ENCODE measurements around the gene NFATC1. TPM values are rescaled to one million over a fixed set of nuclear protein-coding genes. Genes with fewer than 3 reads are reported as not detected.
"Not testable (repeated sequence)": the region's sequence is repeated elsewhere in the genome, so short reads cannot be mapped to it uniquely, and the experiment has no call there.

NFATC1 gene
- total RNA-seq, 1 donor from 2014 or later, result 18.6 TPM

DNA sequence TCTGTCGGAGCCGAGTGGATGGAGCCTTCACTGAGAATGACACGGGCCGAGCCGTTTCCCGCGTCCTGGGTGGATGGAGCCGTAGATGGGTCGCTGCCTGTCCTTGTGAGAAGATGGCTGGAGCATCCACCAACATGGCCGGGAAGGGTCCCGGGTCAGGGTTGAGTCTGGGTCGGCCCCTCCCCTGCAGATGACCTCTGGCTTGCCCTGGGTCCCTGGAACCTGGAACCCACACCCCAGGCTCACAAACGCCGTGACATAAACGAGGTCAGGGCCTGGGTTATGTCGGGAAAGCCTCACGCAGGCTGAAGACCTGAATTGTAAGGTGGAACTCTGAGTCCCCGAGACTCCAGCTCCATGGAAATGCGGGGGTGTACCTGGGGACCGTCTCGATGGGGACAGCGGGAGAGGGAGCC is 94.9 kb downstream of the NFATC1 start:
- no peak for DNase-seq

DNA sequence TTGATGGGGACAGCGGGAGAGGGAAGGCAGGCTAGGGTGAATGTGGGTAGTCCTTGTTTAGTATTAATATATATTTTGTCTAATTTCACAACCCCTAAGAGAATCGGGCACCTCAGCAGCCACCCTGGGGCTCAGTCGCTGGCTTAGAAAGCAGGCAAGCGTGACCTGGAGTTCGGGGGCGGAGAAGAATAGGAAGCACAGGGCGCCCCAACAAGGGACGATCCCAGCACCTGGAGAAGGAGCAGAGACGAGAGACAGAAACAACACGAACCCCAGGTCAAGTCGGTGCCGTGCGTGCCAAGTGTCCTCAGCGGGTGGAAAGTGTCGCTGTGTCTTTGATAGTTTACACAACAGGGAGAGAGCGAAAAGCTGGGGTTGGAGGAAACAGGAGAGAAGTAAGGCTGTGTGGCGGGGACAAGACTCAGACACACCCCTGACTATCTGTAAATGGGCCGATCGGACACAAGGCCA is 95.4 kb downstream of the NFATC1 start:
- no peak for DNase-seq

DNA sequence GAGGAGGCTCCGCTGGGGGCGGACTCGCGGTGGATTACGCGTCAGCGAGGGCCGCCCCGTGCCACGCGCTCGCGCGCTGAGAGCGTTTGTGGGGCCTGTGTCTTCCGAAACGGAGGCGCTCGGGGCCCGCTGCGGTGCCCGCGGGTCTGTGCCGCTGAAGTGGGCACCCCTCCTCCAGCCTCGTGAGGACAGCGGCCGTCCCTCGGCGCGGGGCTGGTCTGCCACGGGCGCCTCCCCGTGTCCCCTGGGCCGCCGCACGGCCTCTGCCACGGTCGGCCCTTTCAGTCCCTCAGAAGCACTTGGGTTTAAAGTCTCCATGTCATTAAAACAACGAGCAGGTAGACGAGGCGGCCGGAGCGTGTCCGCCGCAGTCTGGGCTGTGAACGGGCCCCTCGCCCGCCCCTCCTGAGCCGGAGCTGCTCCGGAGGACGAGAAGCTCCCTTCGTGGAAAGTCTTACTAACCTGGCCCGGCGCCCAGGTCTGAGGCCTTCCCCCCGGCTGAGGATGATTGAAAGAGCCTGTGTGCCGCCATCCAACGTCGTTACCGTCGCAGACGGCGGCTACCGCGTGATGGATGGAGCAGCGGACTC is 97.6 kb downstream of the NFATC1 start:
- peak; percentile 57 for DNase-seq

DNA sequence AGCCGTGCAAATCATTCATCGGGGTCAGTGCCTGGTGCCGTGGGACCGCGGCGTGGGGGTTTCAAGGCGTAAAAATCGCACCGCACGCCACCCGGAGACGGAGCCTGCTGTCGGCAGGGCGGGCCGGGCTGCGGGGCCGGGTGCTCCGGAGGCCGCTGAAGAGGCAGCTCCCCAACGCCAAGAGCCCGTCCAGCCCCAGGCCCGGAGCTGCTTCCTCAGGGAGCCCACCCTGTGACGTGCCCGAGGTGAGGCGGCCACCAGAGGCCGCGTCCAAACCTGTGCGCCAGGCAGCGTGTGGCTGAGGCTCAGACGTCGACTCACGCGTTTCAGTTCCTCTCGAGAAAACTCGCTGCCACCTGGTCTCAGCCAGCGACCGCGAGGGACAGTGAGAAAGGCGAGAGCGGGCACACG is 98.1 kb downstream of the NFATC1 start:
- no peak for DNase-seq

DNA sequence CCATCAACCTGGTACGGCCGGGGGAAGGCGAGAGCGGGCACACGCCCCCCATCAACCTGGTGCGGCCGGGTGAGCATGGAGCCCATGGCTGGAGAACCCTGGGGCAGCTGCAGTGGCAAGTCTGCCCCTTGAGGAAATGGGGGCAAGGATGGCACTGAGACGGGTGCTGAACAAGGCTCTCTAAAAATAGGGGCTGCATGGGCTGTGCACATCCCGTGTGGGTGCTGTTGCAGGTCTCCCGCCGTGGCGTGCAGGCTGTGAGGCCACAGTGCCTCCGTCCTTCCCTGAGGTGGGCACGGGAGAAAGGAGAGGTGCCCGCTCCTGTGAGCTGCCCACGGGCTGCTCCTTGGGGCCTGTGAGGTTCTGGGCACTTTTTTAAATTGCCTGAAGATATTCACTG is 99.2 kb downstream of the NFATC1 start:
- no peak for DNase-seq

DNA sequence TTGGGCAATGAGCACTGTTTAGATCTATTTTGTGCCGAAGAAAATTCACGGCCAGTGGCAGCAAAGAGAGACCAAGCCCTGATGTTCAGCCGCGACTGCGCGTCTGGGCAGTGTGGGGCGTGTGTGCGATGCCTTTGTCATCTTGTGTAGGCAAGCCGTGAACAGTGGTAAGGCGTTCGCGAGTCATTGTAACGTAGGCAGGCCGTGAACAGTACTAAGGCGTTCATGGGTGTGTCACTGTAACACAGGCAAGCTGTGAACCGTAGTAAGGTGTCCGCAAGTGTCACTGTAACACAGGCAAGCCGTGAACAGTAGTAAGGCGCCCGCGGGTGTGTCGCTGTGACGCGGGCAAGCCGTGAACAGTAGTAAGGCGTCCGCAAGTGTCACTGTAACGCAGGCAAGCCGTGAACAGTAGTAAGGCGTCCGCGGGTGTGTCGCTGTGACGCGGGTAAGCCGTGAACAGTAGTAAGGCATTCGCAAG is 99.9 kb downstream of the NFATC1 start:
- DNase-seq, result no peak

DNA sequence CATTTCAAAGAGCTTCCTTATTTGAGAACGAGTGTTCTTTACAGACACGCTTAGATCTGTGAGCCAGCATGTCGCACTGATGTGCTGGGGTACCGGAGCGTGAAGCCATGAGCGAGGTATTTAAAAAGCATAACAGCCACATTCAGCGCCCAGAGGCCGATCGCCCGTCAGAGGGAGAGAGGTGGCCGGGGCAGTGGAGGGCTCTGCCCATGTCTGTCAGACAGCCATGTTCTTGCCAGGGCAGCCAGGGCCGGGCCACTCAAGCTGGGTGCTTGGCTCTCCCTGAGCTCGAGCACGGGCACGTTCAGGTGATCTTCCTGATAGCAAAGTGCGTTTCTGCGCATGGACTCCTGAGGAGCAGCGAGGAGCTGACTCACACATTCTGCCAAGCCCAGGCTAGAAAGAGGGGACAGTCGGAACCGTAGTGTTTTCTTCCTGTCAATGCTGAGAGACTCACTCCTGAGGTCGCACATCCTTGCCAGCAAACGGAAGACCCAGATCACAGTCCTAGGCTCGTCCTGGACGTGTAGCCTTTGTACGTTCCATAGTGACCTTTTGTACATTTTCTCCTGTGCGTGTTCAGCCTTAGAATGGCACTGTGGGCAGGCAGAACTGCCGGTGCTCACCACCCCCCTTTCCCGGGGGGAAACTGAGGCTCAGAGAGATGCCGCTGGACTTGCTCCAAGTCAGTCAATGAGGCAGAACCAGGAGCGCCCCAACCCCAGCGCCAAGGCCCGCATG is 100.7 kb downstream of the NFATC1 start:
- DNase-seq, result no peak

DNA sequence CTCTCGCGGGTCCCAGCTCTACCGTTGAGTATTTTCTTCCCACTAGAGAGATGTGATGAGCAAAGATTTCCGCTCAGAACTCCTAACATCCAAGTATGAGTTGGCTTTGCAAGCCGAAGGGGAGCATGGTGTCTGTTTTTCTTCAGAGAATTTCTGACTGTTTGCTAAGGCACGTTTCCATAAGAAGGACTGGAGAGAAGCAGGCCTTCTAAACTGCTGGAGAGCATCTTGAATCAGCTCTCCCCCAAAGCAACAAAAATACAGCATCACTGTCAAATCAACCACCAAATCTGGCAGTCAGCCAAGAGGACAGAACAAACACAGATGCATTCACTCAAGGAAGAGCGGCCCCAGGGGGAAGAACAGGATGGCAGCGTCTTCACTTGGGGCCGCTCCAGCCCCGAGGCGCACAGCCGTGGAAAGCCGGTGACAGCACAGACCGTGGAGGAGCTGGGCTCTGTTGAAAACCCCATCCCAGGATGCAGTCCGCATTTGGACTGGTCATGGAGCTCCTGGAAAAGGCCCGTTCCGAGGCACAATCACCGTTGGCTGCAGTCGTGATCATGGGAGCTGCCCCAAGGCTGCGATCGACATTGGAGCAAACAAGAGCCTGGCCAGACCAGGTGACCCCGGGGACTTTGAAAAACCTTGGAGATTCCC is 101.4 kb downstream of the NFATC1 start:
- peak; percentile 91 for DNase-seq

DNA sequence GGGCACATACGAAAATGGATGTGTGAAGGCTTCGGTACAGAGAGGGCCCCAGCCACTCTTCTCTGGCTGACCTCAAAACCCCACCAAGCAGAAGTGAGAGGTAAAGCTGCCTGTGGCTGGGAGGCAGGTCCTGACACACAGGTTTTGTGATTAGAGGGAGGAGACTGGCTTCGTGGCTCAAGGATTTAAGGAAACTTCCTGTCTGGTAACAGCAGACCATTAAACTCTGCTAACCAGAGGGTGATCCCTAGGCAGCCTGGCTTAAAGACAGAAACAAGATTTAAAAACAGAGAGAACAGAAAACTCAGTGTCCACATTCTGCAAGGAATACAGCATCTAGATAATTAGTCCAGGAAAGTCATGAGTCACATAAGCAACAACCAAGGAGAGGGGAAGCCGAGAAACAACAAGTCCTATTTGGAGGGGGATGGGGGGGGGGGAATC is 101.9 kb downstream of the NFATC1 start:
- DNase-seq, result no peak

DNA sequence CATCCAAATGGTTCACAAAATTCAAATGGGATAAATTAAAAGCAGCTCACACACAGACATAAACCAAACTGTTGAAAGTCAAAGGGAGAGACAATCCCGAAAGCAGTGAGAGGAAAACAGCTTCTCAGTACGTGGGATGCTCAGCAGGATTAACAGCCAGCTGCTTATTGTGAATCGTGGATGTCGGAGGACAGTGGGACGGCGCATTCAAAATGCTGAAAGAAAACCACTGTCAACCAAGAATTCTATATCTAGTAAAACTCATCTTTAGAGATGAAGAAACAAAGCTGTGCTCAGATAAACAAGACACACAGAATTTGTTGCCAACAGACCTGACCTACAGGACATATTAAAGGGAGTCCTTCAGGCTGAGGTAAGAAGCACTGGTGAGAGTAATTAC is 102.9 kb downstream of the NFATC1 start:
- no peak for DNase-seq

DNA sequence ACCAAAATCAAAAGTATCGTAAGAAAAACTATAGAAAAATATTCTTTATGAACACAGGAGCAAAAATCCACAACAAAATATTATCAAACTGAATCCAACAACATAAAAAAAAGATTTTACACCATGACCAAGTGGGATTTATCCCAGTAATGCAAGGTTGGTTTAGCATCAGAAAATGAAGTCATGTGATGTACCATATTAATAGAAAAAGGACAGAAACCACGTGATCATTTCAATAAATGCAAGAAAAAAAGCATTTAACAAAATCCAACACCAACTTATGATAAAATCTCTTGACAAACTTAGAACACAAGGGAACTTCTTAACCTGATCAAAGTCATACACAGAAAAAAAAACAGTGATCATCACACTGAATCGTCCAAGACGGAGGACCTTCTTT is 105.3 kb downstream of the NFATC1 start:
- DNase-seq, result no peak

DNA sequence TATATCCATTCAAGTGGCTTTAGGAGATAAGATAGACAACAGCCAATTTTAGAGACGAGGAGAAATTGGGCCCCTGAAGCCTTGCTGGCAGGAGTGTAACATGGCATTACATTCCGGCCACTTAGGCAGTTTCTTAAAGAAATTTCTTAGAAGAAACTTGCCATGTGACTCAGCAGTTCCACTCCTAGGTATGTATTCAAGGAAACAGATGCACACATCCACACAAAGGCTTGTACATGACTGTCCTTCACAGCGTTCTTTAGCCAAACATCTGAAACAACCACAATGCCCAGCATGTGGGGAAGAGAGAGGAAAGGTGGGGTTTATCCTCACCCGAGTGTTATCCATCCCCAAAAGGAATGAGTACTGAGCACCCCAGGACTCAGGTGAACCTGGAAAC is 107.1 kb downstream of the NFATC1 start:
- DNase-seq, result no peak

DNA sequence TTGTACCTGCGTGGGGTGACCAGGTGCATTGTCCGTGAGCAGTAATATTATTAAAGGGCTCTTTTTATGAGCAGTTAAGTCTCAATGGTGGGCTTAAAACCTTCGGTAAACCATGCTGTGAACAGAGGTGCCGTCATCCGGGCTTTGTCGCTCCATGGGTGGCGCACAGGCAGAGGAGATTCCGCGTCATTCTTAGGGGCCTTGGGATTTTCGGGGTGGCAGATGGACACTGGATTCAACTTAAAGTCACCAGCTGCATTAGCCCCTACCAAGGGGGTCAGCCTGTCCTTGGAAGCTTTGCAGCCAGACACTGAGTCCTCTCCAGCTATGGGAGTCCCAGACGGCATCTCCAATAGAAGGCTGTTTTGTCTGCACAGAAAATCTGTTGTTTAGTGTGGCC is 107.7 kb downstream of the NFATC1 start:
- no peak for DNase-seq

DNA sequence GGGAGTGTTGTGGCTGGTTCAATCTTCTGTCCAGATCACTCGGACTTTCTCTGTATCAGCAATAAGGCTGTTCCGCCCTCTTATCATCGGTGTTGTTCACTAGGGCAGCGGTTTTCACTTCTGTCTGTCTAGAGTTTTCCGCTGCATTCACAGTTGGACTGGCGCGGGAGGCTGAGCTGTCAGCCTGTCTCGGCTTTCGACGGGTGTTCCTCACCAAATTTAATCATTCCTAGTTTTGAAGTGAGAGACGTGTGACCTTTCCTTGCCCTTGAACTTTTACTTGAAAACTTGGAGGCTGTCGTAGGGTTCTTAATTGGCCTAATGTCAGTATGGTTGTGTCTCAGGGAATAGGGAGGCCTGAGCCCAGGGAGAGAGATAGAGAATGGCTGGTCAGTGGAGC is 108.3 kb downstream of the NFATC1 start:
- no peak for DNase-seq

DNA sequence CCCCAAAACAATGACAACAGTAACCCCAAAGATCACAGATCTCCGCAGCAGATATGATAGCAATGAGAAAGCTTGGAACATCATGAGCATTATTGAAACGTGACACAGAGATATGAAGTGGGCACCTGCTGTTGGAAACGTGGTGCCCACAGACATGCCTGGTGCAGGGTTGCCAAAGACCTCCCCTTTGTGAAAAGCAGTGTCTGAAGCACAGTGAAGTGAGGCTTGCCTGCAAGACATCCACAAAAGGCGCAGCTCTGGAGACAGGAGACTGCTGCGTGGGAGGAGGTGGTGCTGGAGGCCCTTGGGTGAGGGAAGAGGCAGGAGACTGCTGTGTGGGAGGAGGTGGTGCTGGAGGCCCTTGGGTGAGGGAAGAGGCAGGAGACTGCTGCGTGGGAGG is 108.8 kb downstream of the NFATC1 start:
- not testable (repeated sequence) for DNase-seq

DNA sequence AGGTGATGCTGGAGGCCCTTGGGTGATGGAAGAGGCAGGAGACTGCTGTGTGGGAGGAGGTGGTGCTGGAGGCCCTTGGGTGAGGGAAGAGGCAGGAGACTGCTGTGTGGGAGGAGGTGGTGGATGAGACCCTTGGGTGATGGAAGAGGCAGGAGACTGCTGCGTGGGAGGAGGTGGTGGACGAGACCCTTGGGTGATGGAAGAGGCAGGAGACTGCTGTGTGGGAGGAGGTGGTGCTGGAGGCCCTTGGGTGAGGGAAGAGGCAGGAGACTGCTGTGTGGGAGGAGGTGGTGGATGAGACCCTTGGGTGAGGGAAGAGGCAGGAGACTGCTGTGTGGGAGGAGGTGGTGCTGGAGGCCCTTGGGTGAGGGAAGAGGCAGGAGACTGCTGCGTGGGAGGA is 109.7 kb downstream of the NFATC1 start:
- DNase-seq, result not testable (repeated sequence)

DNA sequence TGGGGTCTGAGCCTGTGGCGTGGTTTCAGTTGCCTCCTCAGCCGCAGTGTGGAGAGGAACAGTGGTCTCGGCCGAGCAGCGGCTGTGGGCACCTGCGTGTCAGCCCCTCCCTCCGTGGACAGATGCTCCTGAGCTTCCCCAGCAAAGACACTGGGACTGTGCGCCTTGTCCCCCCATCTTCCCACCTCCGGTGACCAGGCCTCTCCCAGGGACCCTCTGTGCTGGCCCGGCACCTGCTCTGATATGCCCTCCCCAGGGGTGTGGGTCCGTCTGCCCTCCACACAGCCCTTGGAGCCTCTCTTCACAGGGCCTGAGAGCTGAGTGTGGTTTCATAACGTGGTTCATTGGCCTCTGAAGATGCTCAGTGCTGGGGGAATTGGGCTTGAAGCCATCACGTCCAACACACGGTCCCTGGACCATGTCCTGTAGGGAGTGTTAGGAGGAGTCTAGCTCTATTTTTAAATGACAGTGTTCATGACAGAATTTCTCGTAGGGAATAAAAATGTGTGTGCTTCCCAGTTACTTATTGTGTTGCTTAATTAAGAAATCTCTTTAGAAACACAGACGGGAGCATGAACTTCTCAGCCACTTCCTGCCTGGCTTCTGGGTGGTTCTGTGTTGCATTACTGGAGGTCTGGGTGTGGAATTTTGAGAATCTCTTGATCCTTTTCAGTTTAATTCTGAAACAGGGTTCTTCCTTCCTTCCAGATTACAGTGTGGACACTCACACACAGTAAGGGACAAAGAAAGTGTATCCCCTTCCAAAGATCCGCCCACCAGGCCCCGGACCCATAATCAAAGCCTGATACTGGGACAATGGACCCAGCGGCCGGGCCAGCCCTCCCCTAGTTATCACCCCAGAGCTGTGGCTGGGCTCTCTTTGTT is 110.7 kb downstream of the NFATC1 start:
- DNase-seq, result no peak

DNA sequence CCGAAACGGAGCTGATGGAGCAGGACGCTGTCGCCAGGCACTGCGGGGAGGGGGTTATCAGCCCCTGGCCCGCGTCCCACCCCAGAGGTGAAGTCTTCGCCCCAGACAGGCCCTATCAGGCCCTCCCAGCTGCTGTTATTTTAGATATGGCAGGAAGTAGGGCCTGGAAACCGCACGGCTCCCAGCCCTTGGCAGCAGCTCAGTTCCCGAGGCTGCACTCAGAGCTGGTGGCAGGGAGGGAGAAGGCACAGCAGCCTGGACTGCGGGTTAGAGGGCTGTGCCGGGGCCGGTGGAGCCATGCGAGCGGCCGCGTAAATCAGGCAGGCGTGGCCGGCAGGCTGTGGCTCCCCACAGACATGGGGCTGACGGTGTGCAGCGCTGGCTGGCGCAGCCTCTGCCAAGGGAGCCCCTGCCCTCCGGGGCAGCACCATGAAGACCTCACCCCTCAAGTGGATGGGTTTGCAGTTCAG is 111.4 kb downstream of the NFATC1 start:
- DNase-seq, result peak; percentile 72

DNA sequence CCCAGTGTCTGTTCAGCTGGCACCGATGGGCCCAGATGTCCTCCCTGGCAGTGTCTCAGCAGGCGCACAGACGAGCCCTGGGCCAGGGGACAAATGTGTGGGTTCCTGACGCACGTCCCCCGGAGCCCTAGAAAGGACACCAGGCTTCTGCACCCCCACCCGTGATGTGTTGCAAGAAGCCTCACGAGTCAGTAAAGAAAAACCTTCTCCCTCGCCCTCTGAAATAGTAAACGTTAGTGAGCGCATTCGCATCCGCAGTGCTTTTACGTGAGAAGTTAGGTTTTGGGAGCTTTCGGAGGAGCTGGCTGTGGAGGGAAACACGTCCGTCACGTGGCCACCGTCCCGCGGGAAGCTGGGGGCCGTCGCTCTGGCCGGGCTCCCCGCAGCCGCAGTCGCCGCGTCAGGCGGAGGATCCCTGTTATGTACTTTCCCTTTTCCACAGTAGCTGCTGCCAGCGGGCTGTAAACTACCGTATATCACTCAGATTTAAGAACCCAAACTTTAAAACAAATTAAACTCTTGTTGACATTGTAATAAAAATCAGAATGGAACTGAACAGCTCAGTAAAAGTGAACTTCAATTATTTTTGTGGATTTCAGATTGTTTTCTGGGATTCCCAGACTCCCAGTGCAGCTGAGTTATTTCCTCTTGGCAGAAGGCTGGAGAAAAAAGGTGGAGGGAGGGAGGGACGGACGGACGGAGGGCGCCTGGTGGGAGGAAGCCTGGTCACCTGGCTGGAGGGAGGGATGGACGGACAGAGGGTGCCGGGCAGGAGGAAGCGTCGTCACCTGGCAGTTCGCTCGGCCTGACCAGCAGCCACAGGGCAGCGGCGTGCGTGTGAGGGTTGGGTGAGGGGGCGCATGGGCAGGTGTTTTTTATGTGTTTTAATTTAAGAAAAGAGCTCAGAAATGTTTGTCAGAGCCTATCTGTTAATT is 112.1 kb downstream of the NFATC1 start:
- peak; percentile 86 for DNase-seq

DNA sequence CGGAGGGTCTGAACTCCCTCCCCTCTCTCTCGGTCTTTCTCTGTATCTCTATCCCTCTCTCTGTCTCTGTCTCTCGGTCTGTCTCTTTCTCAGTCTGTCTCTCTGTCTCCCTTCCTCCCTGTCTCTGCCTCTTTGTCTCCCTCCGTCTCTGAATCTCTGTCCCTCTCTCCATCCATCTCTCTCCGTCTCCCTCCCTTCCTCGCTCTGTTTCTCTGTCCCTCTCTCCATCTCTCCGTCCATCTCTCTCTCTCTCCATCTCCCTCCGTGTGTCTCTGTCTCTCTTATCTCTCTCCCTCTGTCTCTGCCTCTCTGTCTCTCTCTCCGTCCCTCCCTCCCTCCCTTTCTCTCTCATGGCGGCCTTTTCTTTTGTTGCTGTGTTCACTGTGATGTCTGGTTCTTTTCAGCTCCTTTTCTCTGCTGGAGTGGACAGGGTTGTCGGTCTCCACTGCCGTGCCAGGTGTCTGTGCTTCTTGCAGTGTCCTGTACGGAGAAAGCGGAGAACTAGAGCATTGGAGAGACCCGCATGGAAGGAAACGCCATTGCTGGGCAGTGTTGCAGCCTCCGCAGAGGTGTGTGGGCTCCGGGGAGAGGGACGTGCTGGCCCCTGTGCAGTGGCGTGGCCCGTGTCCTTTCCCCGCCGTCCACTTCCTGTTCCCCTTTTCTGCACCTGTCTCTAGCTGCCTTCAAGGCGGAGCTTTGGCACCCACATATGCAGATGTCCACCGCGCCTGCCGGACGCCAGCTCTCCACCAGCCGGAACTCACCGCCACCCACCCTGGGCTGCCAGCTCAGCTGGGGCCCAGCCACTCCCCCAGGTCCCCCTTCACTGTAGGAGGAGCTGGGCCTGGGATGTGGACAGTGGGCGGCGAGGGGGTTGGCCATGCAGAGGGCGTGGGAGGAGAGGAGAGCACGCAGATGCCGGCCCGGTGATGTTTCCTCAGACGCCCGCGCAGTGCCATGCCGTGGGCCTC is 113.1 kb downstream of the NFATC1 start:
- no peak for DNase-seq
